Measurements from ENCODE around the gene NPPA. TPM values are rescaled to one million over a fixed set of nuclear protein-coding genes. Genes with fewer than 3 reads are reported as not detected.
A peak's percentile ranks its signal among the peaks of the same experiment; 100 is the strongest.
"Not testable (repeated sequence)": the region's sequence is repeated elsewhere in the genome, so short reads cannot be mapped to it uniquely, and the experiment has no call there.

Gene NPPA
- polyA plus RNA-seq, 3 donors from 2014 or later, result not detected

- H3K27me3 Mint-ChIP-seq (ENCODE audit: low read depth in 3 of 3), result peaks cover 0 to 1% (median 0%) of the 10 kb centered on the region in 3 donors
- DNase-seq, result no peak
- H3K4me3 Mint-ChIP-seq, result no peak overlapping the region
- H3K36me3 Mint-ChIP-seq, result peaks cover 13 to 35% (median 16%) of the 10 kb centered on the region in 3 donors
- no peaks in the 10 kb centered on the region for H3K4me1 Mint-ChIP-seq
- H3K27ac Mint-ChIP-seq, result no peak overlapping the region
- H3K9me3 Mint-ChIP-seq, result no peaks in the 10 kb centered on the region
Observed at GRCh38 chr1:11828511-11828910, 19.1 kb downstream of the NPPA start.

GRCh38 chr1:11826946-11827345, 20.6 kb downstream of the NPPA start:
- Mint-ChIP-seq H3K4me1 (no peaks in the 10 kb centered on the region), H3K4me3 (no peak overlapping the region), H3K27ac (no peak overlapping the region), H3K36me3 (peaks cover 11 to 36% (median 13%) of the 10 kb centered on the region in 3 donors), H3K27me3 (ENCODE audit: low read depth in 3 of 3) (peaks cover 0 to 1% (median 0%) of the 10 kb centered on the region in 3 donors), H3K9me3 (no peaks in the 10 kb centered on the region)
- DNase-seq, result no peak

- Mint-ChIP-seq H3K4me3 (no peak overlapping the region), H3K36me3 (peaks cover 18 to 35% (median 19%) of the 10 kb centered on the region in 3 donors), H3K9me3 (no peaks in the 10 kb centered on the region), H3K27me3 (ENCODE audit: low read depth in 3 of 3) (no peaks in the 10 kb centered on the region), H3K4me1 (no peaks in the 10 kb centered on the region), H3K27ac (no peak overlapping the region)
- DNase-seq, result no peak
Observed at GRCh38 chr1:11825131-11825530, 22.5 kb downstream of the NPPA start.

- H3K36me3 Mint-ChIP-seq, result peaks cover 28 to 39% (median 28%) of the 10 kb centered on the region in 3 donors
- H3K9me3 Mint-ChIP-seq, result no peaks in the 10 kb centered on the region
- H3K4me3 Mint-ChIP-seq, result no peak overlapping the region
- peak overlapping the region in 1 of 6 donors; percentile 21 for H3K27ac Mint-ChIP-seq
- no peaks in the 10 kb centered on the region for H3K27me3 Mint-ChIP-seq (ENCODE audit: low read depth in 3 of 3)
- H3K4me1 Mint-ChIP-seq, result no peaks in the 10 kb centered on the region
- no peak for DNase-seq
Observed at GRCh38 chr1:11823366-11824137, 24.0 kb downstream of the NPPA start.

- H3K4me1 Mint-ChIP-seq, result no peaks in the 10 kb centered on the region
- no peak overlapping the region for H3K27ac Mint-ChIP-seq
- H3K4me3 Mint-ChIP-seq, result no peak overlapping the region
- H3K27me3 Mint-ChIP-seq (ENCODE audit: low read depth in 3 of 3), result no peaks in the 10 kb centered on the region
- peaks cover 25 to 34% (median 26%) of the 10 kb centered on the region in 3 donors for H3K36me3 Mint-ChIP-seq
- DNase-seq, result no peak
- H3K9me3 Mint-ChIP-seq, result no peaks in the 10 kb centered on the region
Observed at GRCh38 chr1:11822091-11822490, 25.5 kb downstream of the NPPA start.

GRCh38 chr1:11817192-11817591, 30.4 kb downstream of the NPPA start:
- Mint-ChIP-seq H3K4me1 (peaks cover 0 to 3% of the 10 kb centered on the region in 2 donors), H3K36me3 (peaks cover 25 to 36% (median 27%) of the 10 kb centered on the region in 3 donors)

GRCh38 chr1:11813021-11813420, 34.6 kb downstream of the NPPA start:
- peaks cover 7 to 10% of the 10 kb centered on the region in 2 donors for H3K4me1 Mint-ChIP-seq
- no peak overlapping the region for H3K4me3 Mint-ChIP-seq
- H3K27me3 Mint-ChIP-seq (ENCODE audit: low read depth in 3 of 3), result no peaks in the 10 kb centered on the region
- DNase-seq, result no peak
- no peak overlapping the region for H3K27ac Mint-ChIP-seq
- H3K9me3 Mint-ChIP-seq, result no peaks in the 10 kb centered on the region
- H3K36me3 Mint-ChIP-seq, result peaks cover 8 to 31% (median 14%) of the 10 kb centered on the region in 3 donors

More at GRCh38 chr1:11817192-11817591, 30.4 kb downstream of the NPPA start:
- DNase-seq, result no peak
- Mint-ChIP-seq H3K27me3 (ENCODE audit: low read depth in 3 of 3) (no peaks in the 10 kb centered on the region), H3K27ac (no peak overlapping the region), H3K9me3 (no peaks in the 10 kb centered on the region), H3K4me3 (no peak overlapping the region)

- Mint-ChIP-seq H3K4me3 (peak overlapping the region; percentile 50 to 100 (median 97)), H3K36me3 (peaks cover 0 to 9% (median 4%) of the 10 kb centered on the region in 3 donors), H3K4me1 (peaks cover 57 to 59% of the 10 kb centered on the region in 2 donors), H3K27me3 (ENCODE audit: low read depth in 3 of 3) (peaks cover 0 to 14% (median 7%) of the 10 kb centered on the region in 3 donors), H3K27ac (peak overlapping the region; percentile 97 to 100 (median 98)), H3K9me3 (no peaks in the 10 kb centered on the region)
- DNase-seq, result no peak
Observed at GRCh38 chr1:11807133-11807532, 40.5 kb downstream of the NPPA start.

- Mint-ChIP-seq H3K9me3 (no peaks in the 10 kb centered on the region), H3K4me3 (peak overlapping the region; percentile 97 to 100 (median 98)), H3K27me3 (ENCODE audit: low read depth in 3 of 3) (peaks cover 0 to 14% (median 7%) of the 10 kb centered on the region in 3 donors), H3K36me3 (peaks cover 0 to 4% (median 0%) of the 10 kb centered on the region in 3 donors), H3K27ac (peak overlapping the region; percentile 97 to 100 (median 98)), H3K4me1 (peaks cover 65 to 66% of the 10 kb centered on the region in 2 donors)
- no peak for DNase-seq
Observed at GRCh38 chr1:11806307-11806936, 41.2 kb downstream of the NPPA start.

GRCh38 chr1:11805422-11806306, 41.9 kb downstream of the NPPA start, which contains the start of the genes CLCN6 and MTHFR:
TSS of gene CLCN6 (plus strand) at chr1:11806191. CDS start at chr1:11806263, 72 bp downstream.
TSS of gene MTHFR (minus strand) at chr1:11805964. CDS start at chr1:11803116, 2,848 bp downstream.
- H3K4me3 Mint-ChIP-seq, result peak within 1 kb of the TSS; percentile 97 to 100 (median 98)
- peaks cover 0 to 14% (median 7%) of the 10 kb centered on the region in 3 donors for H3K27me3 Mint-ChIP-seq (ENCODE audit: low read depth in 3 of 3)
- H3K4me1 Mint-ChIP-seq, result peaks cover 71% of the 10 kb centered on the region in 2 donors
- peak within 1 kb of the TSS; percentile 97 to 100 (median 98) for H3K27ac Mint-ChIP-seq
- no peaks in the 10 kb centered on the region for H3K9me3 Mint-ChIP-seq
- DNase-seq, result peak; percentile 98 to 99 (median 98)
- peaks cover 0 to 9% (median 0%) of the 10 kb centered on the region in 3 donors for H3K36me3 Mint-ChIP-seq

GRCh38 chr1:11804666-11805421, 42.7 kb downstream of the NPPA start:
- H3K9me3 Mint-ChIP-seq, result no peaks in the 10 kb centered on the region
- H3K27me3 Mint-ChIP-seq (ENCODE audit: low read depth in 3 of 3), result peaks cover 0 to 14% (median 7%) of the 10 kb centered on the region in 3 donors
- peaks cover 0 to 13% (median 0%) of the 10 kb centered on the region in 3 donors for H3K36me3 Mint-ChIP-seq
- H3K4me3 Mint-ChIP-seq, result peak overlapping the region; percentile 97 to 100 (median 98)
- DNase-seq, result no peak
- peak overlapping the region; percentile 86 to 99 (median 98) for H3K27ac Mint-ChIP-seq
- peaks cover 71 to 74% of the 10 kb centered on the region in 2 donors for H3K4me1 Mint-ChIP-seq

- H3K9me3 Mint-ChIP-seq, DNase-seq: not testable (repeated sequence)
- Mint-ChIP-seq H3K36me3 (peaks cover 0 to 13% (median 0%) of the 10 kb centered on the region in 3 donors), H3K4me1 (peaks cover 71 to 72% of the 10 kb centered on the region in 2 donors), H3K27ac (peak overlapping the region; percentile 86 to 99 (median 98)), H3K4me3 (peak overlapping the region; percentile 97 to 100 (median 98)), H3K27me3 (ENCODE audit: low read depth in 3 of 3) (peaks cover 0 to 14% (median 7%) of the 10 kb centered on the region in 3 donors)
Observed at GRCh38 chr1:11803924-11804665, 43.5 kb downstream of the NPPA start.

Data from immature natural killer cell (primary cell).